Neural cell (in vitro differentiated cells): ENCODE data around the gene MRTFA. TPM values are rescaled to one million over a fixed set of nuclear protein-coding genes. Genes with fewer than 3 reads are reported as not detected.

ENCODE experiments used
- H2AFZ ChIP-seq: fragments of 200-600, 300-800 bp; sonication (generic), shearing (Covaris generic); 2 replicates; pipeline ENCODE4 v1.6.0; 2014; ENCODE audit warnings: low read depth, mild to moderate bottlenecking, antibody characterized with exemption, low read length, moderate library complexity
- H3F3A ChIP-seq: fragments of 200-600 bp; shearing (Covaris generic); 2 replicates; pipeline ENCODE4 v1.6.1; 2016; ENCODE audit warnings: mild to moderate bottlenecking, moderate library complexity, mixed read lengths, antibody characterized with exemption, low read length; ENCODE audit not compliant: insufficient read depth, poor library complexity, severe bottlenecking
- H3K27ac ChIP-seq: fragments of 200-600, 300-800 bp; sonication (generic), shearing (Covaris generic); 2 replicates; pipeline ENCODE4 v1.5.1; 2014; ENCODE audit warnings: mild to moderate bottlenecking, low read length, moderate library complexity
- H3K27me3 ChIP-seq: fragments of 300-800, 200-600 bp; sonication (generic), shearing (Covaris generic); 2 replicates; pipeline ENCODE4 v1.6.0; 2014; ENCODE audit warnings: mild to moderate bottlenecking, low read depth, low read length, moderate library complexity; ENCODE audit not compliant: insufficient read depth
- H3K36me3 ChIP-seq: fragments of 300-800, 200-600 bp; sonication (generic), shearing (Covaris generic); 2 replicates; pipeline ENCODE4 v1.5.1; 2014; ENCODE audit warnings: mild to moderate bottlenecking, antibody characterized with exemption, low read length, moderate library complexity; ENCODE audit not compliant: insufficient read depth
- H3K4me2 ChIP-seq: fragments of 300-800, 200-600 bp; sonication (generic), shearing (Covaris generic); 2 replicates; pipeline ENCODE4 v1.6.0; 2014; ENCODE audit warnings: mild to moderate bottlenecking, low read length
- H3K4me3 ChIP-seq: fragments of 300-800, 200-600 bp; sonication (generic), shearing (Covaris generic); 2 replicates; pipeline ENCODE4 v1.5.1; 2014; ENCODE audit warnings: mild to moderate bottlenecking, low read length, moderate library complexity
- H3K79me2 ChIP-seq: fragments of 200-600 bp; shearing (Covaris generic); replicated peaks from 2 replicates; pipeline ENCODE4 v1.6.0; 2014; ENCODE audit warnings: mild to moderate bottlenecking, low read length, moderate library complexity; ENCODE audit not compliant: insufficient read depth
- H3K9ac ChIP-seq: fragments of 300-800, 200-600 bp; sonication (generic), shearing (Covaris generic); 2 replicates; pipeline ENCODE4 v1.6.1; 2016; ENCODE audit warnings: mild to moderate bottlenecking, low read length, mixed read lengths
- H3K9me2 ChIP-seq: fragments of 200-600 bp; shearing (Covaris generic); 2 replicates; pipeline ENCODE4 v1.6.1; 2016; ENCODE audit warnings: mild to moderate bottlenecking, low read length, mixed read lengths; ENCODE audit not compliant: insufficient read depth
- H3K9me3 ChIP-seq: fragments of 200-600, 300-800 bp; sonication (generic), shearing (Covaris generic); 2 replicates; pipeline ENCODE4 v1.6.1; 2016; ENCODE audit warnings: mild to moderate bottlenecking, mixed run types, low read length, moderate library complexity, mixed read lengths
- H4K20me1 ChIP-seq: fragments of 200-600 bp; shearing (Covaris generic); 2 replicates; pipeline ENCODE4 v1.6.1; 2016; ENCODE audit warnings: mild to moderate bottlenecking, mixed run types; ENCODE audit not compliant: insufficient read depth
- CTCF ChIP-seq: fragments of 450-650 bp; IDR thresholded peaks from 2 replicates; pipeline ENCODE4 v1.5.1; 2014; ENCODE audit warnings: antibody characterized with exemption, mild to moderate bottlenecking, moderate library complexity; ENCODE audit not compliant: poor library complexity, severe bottlenecking
- EP300 ChIP-seq: fragments of 450-650 bp; conservative IDR thresholded peaks from 2 replicates; pipeline ENCODE4 v1.6.1; 2014; ENCODE audit warnings: antibody characterized with exemption, mild to moderate bottlenecking, moderate library complexity; ENCODE audit not compliant: poor library complexity, severe bottlenecking
- EZH2 ChIP-seq: fragments of 200-600, 300-800 bp; shearing (Covaris generic), sonication (generic); IDR thresholded peaks from 2 replicates; pipeline ENCODE4 v1.6.1; 2014; ENCODE audit warnings: antibody characterized with exemption, low read length, borderline replicate concordance, mild to moderate bottlenecking; ENCODE audit not compliant: insufficient read depth, poor library complexity, severe bottlenecking
- MXI1 ChIP-seq: fragments of 450-650 bp; conservative IDR thresholded peaks from 2 replicates; pipeline ENCODE4 v1.6.1; 2014; ENCODE audit warnings: antibody characterized with exemption, mild to moderate bottlenecking; ENCODE audit not compliant: poor library complexity, severe bottlenecking
- POLR2AphosphoS5 ChIP-seq: IDR thresholded peaks from 2 replicates; pipeline ENCODE4 v1.6.1; 2012
- RAD21 ChIP-seq: fragments of 450-650 bp; conservative IDR thresholded peaks from 2 replicates; pipeline ENCODE4 v1.6.1; 2014; ENCODE audit warnings: antibody characterized with exemption, mild to moderate bottlenecking, moderate library complexity
- REST ChIP-seq: IDR thresholded peaks from 2 replicates; pipeline ENCODE4 v1.6.1; 2012; ENCODE audit warnings: borderline replicate concordance
- SMC3 ChIP-seq: fragments of 450-650 bp; conservative IDR thresholded peaks from 2 replicates; pipeline ENCODE4 v1.6.1; 2014; ENCODE audit warnings: antibody characterized with exemption, mild to moderate bottlenecking, moderate library complexity; ENCODE audit not compliant: poor library complexity
- TAF1 ChIP-seq: IDR thresholded peaks from 2 replicates; pipeline ENCODE4 v1.6.1; 2012; ENCODE audit warnings: low read depth
- polyA plus RNA-seq: library from polyadenylated mRNA; depleted of rRNA; stranded (reverse); fragments of >200 nt; gene quantifications from 2 replicates; pipeline ENCODE4 v1.2.3, GENCODE V29; 2014

Gene MRTFA
- polyA plus RNA-seq, 1 donor from 2014 or later = 19.3 TPM

- H3F3A ChIP-seq = no peaks in the 10 kb centered on the region
- no peaks in the 10 kb centered on the region for H3K9me3 ChIP-seq
- no peaks in the 10 kb centered on the region for H3K9me2 ChIP-seq
- no peaks in the 10 kb centered on the region for H3K27me3 ChIP-seq
- no peak overlapping the region for H3K9ac ChIP-seq
- no peak overlapping the region for H3K27ac ChIP-seq
- H4K20me1 ChIP-seq = no peaks in the 10 kb centered on the region
- no peak overlapping the region for H3K4me2 ChIP-seq
- H2AFZ ChIP-seq = no peak overlapping the region
- H3K4me3 ChIP-seq = no peak overlapping the region
- TF ChIP-seq REST (no peak), RAD21 (no peak), EP300 (no peak), EZH2 (no peak), SMC3 (no peak), POLR2AphosphoS5 (no peak), CTCF (no peak), TAF1 (no peak), MXI1 (no peak)
- peaks cover 16% of the 10 kb centered on the region for H3K79me2 ChIP-seq
- H3K36me3 ChIP-seq = no peaks in the 10 kb centered on the region
Measured at GRCh38 chr22:40588726-40589125, 47.8 kb downstream of the MRTFA start.

- Histone ChIP-seq H3K9me3 (no peaks in the 10 kb centered on the region), H3K9me2 (no peaks in the 10 kb centered on the region), H2AFZ (no peak overlapping the region), H3K27me3 (no peaks in the 10 kb centered on the region), H4K20me1 (no peaks in the 10 kb centered on the region), H3K36me3 (no peaks in the 10 kb centered on the region), H3K79me2 (peaks cover 13% of the 10 kb centered on the region), H3F3A (no peaks in the 10 kb centered on the region), H3K4me3 (no peak overlapping the region), H3K9ac (no peak overlapping the region), H3K4me2 (no peak overlapping the region), H3K27ac (no peak overlapping the region)
- TF ChIP-seq EP300 (no peak), RAD21 (no peak), TAF1 (no peak), MXI1 (no peak), POLR2AphosphoS5 (no peak), EZH2 (no peak), SMC3 (no peak), CTCF (no peak), REST (no peak)
Measured at GRCh38 chr22:40586781-40587180, 49.7 kb downstream of the MRTFA start.
